A673 (cell line): Measurements from ENCODE around the gene DNMT3A. TPM values are rescaled to one million over a fixed set of nuclear protein-coding genes. Genes with fewer than 3 reads are reported as not detected.

ENCODE experiments used
- BruUV-seq: library from RNA; stranded (reverse); fragments of 400-500 nt; replicated peaks from 2 replicates; lab custom pipeline; 2021; lab: Mats Ljungman, UMichigan
- CTCF ChIA-PET: fragments of 300-600 bp; sonication (Branson Sonifier 250); formaldehyde crosslinking; loops from one replicate; lab custom pipeline; 2022; ENCODE audit warnings: antibody characterized with exemption; lab: Charles Lee
- POLR2A ChIA-PET: fragments of 300-600 bp; sonication (Branson Sonifier 250); formaldehyde crosslinking; loops from one replicate; lab custom pipeline; 2022; ENCODE audit warnings: antibody characterized with exemption; ENCODE audit not compliant: low non-redundant PET; lab: Charles Lee
- DNase-seq: peaks from one replicate; pipeline ENCODE4 v3.0.0-alpha.2; 2015; ENCODE audit warnings: low spot score
- H3K27ac ChIP-seq: fragments of 200-600 bp; sonication (generic); 2 replicates; pipeline ENCODE4 v1.5.1; 2016; ENCODE audit warnings: mixed run types, low read depth, mild to moderate bottlenecking, mixed read lengths, antibody characterized with exemption, low read length; ENCODE audit not compliant: poor library complexity, severe bottlenecking
- H3K27me3 ChIP-seq: fragments of 200-600 bp; sonication (generic); replicated peaks from 2 replicates; pipeline ENCODE4 v1.6.1; 2017; ENCODE audit warnings: mixed run types, low read depth, mild to moderate bottlenecking, mixed read lengths, antibody characterized with exemption, low read length; ENCODE audit not compliant: insufficient read depth, poor library complexity
- H3K36me3 ChIP-seq: fragments of 200-600 bp; sonication (generic); 2 replicates; pipeline ENCODE4 v1.6.1; 2016; ENCODE audit warnings: mixed run types, mild to moderate bottlenecking, mixed read lengths, antibody characterized with exemption, low read length; ENCODE audit not compliant: insufficient read depth, poor library complexity, severe bottlenecking
- H3K4me1 ChIP-seq: fragments of 200-600 bp; sonication (generic); 2 replicates; pipeline ENCODE4 v1.6.1; 2017; ENCODE audit warnings: mixed run types, mild to moderate bottlenecking, mixed read lengths, antibody characterized with exemption, low read length; ENCODE audit not compliant: insufficient read depth, poor library complexity, severe bottlenecking
- H3K4me3 ChIP-seq: fragments of 200-600 bp; sonication (generic); 2 replicates; pipeline ENCODE4 v1.5.1; 2016; ENCODE audit warnings: low read depth, mixed run types, mild to moderate bottlenecking, mixed read lengths, low read length; ENCODE audit not compliant: poor library complexity, severe bottlenecking
- H3K9me3 ChIP-seq: fragments of 200-600 bp; sonication (generic); 2 replicates; pipeline ENCODE4 v1.6.1; 2016; ENCODE audit warnings: mixed run types, low read depth, mild to moderate bottlenecking, mixed read lengths, antibody characterized with exemption, low read length; ENCODE audit not compliant: poor library complexity, severe bottlenecking
- EZH2 ChIP-seq: fragments of 200-600 bp; sonication (generic); IDR thresholded peaks from 2 replicates; pipeline ENCODE4 v1.6.1; 2017; ENCODE audit warnings: borderline replicate concordance, low read depth, mild to moderate bottlenecking, mixed read lengths, antibody characterized with exemption, low read length; ENCODE audit not compliant: poor library complexity, severe bottlenecking
- intact Hi-C: fragments of 100-400 bp; cut with micrococcal nuclease; formaldehyde crosslinking; loops from one replicate; pipeline ENCODE4 v1.10.0; 2022; ENCODE audit not compliant: unreplicated experiment
- total RNA-seq: library from RNA; stranded (reverse); gene quantifications from 2 replicates; pipeline ENCODE4 v1.2.3, GENCODE V29; 2021
- TF ChIP-seq, protein P1 (sequence below): fragments of 300-800, 200-600 bp; sonication (generic); conservative IDR thresholded peaks from 2 replicates; pipeline ENCODE4 v1.5.1; 2017; ENCODE audit warnings: low read depth, mild to moderate bottlenecking, antibody characterized with exemption, low read length, moderate library complexity, mixed read lengths

The DNMT3A gene
- total RNA-seq, 1 experiment from 2014 or later: 109 TPM

DNA sequence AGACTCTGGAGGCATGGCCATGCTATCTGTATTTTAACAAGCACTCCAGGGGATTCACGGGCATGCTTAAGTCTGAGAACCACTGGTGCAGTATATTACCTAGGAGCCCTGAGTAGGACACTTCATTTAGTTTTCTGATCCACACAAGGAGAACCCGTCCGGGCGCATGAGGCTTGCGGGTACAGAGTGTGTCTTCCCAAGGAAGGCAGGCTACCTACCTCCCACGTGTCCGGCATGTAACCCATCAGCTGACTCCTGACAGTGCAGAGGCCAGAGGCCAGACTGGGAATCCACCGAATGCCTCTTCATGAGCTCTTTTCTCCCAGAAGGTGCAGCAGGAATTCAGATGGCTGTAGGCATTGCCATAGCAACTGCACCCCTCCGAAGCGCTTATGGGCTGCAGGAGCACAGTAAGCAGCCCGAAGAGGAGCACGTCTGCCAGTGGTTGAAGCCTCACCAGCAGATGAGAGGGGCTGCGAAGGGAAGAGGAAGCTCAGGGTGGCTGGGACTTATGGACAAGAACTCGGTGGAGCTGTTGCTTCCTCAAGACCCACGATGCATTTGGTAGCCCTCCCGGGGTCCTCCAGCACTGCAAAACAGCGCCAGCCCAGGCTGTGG is 33.8 kb upstream of the DNMT3A start:
- ChIA-PET CTCF (interaction anchor here (0.5 to 1.4 kb wide), 5 partner anchors 11 to 148 kb away, joined by 3 to 14 read pairs (median 5); no protein-coding TSS in a partner anchor), POLR2A (interaction anchor here (0.7 kb wide), 1 partner anchor 84 kb away, joined by 3 read pairs; no protein-coding TSS in a partner anchor)
- no peak overlapping the region for H3K4me3 ChIP-seq
- DNase-seq: no peak
- H3K36me3 ChIP-seq: no peaks in the 10 kb centered on the region
- H3K4me1 ChIP-seq: peaks cover 13% of the 10 kb centered on the region
- H3K27ac ChIP-seq: no peak overlapping the region
- TF ChIP-seq, protein P1, sequence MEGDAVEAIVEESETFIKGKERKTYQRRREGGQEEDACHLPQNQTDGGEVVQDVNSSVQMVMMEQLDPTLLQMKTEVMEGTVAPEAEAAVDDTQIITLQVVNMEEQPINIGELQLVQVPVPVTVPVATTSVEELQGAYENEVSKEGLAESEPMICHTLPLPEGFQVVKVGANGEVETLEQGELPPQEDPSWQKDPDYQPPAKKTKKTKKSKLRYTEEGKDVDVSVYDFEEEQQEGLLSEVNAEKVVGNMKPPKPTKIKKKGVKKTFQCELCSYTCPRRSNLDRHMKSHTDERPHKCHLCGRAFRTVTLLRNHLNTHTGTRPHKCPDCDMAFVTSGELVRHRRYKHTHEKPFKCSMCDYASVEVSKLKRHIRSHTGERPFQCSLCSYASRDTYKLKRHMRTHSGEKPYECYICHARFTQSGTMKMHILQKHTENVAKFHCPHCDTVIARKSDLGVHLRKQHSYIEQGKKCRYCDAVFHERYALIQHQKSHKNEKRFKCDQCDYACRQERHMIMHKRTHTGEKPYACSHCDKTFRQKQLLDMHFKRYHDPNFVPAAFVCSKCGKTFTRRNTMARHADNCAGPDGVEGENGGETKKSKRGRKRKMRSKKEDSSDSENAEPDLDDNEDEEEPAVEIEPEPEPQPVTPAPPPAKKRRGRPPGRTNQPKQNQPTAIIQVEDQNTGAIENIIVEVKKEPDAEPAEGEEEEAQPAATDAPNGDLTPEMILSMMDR: no peak
- TF ChIP-seq EZH2: no peak
- no peaks in the 10 kb centered on the region for H3K27me3 ChIP-seq
- no peaks in the 10 kb centered on the region for H3K9me3 ChIP-seq
- intact Hi-C loops: loop anchor here (5.0 kb wide), 1 partner anchor 147 kb away; no protein-coding TSS in a partner anchor
- no TSS peak for BruUV-seq

DNA sequence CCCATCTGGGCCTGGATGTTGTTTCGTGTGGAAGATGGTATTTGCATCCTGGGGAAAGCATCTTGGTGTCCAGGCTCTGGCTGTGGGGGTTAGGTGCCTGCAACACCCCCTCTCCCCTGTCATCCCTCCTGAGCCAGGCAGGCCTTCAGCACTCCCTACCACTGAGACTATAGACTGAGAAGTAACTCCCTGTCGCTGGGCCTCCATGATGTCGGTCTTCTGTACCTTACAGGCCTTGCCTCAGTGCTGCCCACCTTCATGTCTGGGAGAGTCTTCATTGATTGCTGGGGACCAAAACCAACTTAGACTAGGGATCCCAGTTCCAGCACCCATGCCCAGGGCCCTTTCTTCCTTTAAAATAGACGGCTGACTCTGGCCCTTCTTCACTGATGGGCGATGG is 33.1 kb upstream of the DNMT3A start:
- ChIA-PET CTCF (interaction anchor here (1.0 kb wide), 1 partner anchor 13 kb away, joined by 3 read pairs; no protein-coding TSS in a partner anchor), POLR2A (no interaction called here)
- intact Hi-C loops: loop anchor here (5.0 kb wide), 1 partner anchor 147 kb away; no protein-coding TSS in a partner anchor
- no peaks in the 10 kb centered on the region for H3K36me3 ChIP-seq
- no peaks in the 10 kb centered on the region for H3K27me3 ChIP-seq
- no peak for DNase-seq
- peaks cover 13% of the 10 kb centered on the region for H3K4me1 ChIP-seq
- BruUV-seq: no TSS peak
- no peaks in the 10 kb centered on the region for H3K9me3 ChIP-seq
- TF ChIP-seq, protein P1: no peak
- no peak for TF ChIP-seq EZH2
- H3K4me3 ChIP-seq: no peak overlapping the region
- no peak overlapping the region for H3K27ac ChIP-seq

DNA sequence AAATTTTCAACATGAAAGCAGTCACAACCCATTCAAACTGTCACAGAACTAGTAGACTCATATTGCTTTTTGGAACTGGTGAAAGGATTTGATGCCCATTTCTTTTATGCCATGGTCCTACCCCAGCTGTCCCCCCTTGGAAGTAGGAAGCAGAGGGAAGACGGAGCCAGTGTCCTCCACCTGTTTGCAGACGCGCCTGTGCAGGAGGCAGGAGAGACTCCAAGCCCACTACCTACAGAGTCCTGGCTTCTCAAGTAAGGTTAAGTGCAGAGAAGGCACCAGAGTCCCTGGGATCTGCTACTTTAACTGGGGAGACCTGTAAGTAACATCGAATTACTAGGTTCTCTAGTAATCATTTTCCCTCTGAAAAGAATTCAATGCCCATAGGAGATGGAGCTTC is 32.7 kb upstream of the DNMT3A start:
- no TSS peak for BruUV-seq
- ChIA-PET CTCF (interaction anchor here (1.0 kb wide), 1 partner anchor 12 kb away, joined by 3 read pairs; no protein-coding TSS in a partner anchor), POLR2A (no interaction called here)
- intact Hi-C loops: no loop called here
- Histone ChIP-seq H3K36me3 (no peaks in the 10 kb centered on the region), H3K27me3 (no peaks in the 10 kb centered on the region), H3K27ac (no peak overlapping the region), H3K4me3 (no peak overlapping the region), H3K9me3 (no peaks in the 10 kb centered on the region), H3K4me1 (peaks cover 13% of the 10 kb centered on the region)
- no peak for DNase-seq
- TF ChIP-seq EZH2: no peak
- TF ChIP-seq, protein P1: no peak
